GM12875 (cell line): ENCODE measurements around the gene MRPS11.

Source experiments
- H3K4me3 ChIP-seq: one replicate; pipeline ENCODE4 v1.5.1; 2011; ENCODE audit warnings: low read depth, low read length, control low read depth
- TF ChIP-seq, protein P1 (sequence below): IDR thresholded peaks from 2 replicates; pipeline ENCODE4 v1.5.1; 2011; ENCODE audit warnings: low read depth, mild to moderate bottlenecking, control low read depth, inconsistent platforms, low read length, moderate library complexity, borderline replicate concordance; ENCODE audit not compliant: insufficient read depth

Gene MRPS11

DNA sequence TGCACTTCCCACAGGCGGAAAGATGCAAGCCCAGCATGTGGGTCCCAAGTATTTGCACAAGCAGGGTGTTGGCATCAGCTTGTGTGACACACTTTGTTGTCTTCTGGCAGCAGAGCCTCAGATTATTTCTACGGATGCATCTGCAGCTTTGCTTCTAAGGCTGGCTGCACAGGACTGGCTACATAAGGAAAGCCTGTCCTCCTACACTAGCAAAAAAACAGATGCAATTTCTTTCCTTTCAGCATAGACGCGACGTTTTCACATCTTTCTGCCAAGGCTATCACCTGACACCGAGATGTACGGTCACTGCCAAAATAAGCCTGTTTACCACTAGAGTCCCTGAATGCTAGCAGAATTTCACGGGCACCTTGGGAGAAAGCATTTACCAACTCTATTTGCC is 13.5 kb downstream of the MRPS11 start:
- TF ChIP-seq, protein P1, sequence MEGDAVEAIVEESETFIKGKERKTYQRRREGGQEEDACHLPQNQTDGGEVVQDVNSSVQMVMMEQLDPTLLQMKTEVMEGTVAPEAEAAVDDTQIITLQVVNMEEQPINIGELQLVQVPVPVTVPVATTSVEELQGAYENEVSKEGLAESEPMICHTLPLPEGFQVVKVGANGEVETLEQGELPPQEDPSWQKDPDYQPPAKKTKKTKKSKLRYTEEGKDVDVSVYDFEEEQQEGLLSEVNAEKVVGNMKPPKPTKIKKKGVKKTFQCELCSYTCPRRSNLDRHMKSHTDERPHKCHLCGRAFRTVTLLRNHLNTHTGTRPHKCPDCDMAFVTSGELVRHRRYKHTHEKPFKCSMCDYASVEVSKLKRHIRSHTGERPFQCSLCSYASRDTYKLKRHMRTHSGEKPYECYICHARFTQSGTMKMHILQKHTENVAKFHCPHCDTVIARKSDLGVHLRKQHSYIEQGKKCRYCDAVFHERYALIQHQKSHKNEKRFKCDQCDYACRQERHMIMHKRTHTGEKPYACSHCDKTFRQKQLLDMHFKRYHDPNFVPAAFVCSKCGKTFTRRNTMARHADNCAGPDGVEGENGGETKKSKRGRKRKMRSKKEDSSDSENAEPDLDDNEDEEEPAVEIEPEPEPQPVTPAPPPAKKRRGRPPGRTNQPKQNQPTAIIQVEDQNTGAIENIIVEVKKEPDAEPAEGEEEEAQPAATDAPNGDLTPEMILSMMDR = no peak
- no peak overlapping the region for H3K4me3 ChIP-seq

DNA sequence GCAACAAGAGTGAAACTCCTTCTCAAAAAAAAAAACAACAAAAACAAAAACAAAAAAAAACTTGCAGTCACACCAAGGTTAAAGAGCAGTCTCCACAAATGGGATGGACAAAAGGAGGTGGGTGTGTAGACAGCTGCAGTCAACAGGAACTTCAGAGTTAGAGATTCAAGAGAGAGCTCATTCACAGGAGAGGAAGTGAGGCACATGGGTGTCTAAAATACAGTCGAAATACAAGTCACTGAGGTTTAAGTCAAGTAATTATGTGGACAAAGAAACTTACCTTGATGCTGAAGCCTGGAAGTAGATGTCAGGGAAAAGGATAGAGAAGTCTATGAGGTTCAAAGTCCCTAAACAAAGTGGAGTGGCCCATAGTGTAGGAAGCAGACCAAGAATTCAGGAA is 14.8 kb downstream of the MRPS11 start:
- TF ChIP-seq, protein P1 = no peak
- H3K4me3 ChIP-seq = no peak overlapping the region

DNA sequence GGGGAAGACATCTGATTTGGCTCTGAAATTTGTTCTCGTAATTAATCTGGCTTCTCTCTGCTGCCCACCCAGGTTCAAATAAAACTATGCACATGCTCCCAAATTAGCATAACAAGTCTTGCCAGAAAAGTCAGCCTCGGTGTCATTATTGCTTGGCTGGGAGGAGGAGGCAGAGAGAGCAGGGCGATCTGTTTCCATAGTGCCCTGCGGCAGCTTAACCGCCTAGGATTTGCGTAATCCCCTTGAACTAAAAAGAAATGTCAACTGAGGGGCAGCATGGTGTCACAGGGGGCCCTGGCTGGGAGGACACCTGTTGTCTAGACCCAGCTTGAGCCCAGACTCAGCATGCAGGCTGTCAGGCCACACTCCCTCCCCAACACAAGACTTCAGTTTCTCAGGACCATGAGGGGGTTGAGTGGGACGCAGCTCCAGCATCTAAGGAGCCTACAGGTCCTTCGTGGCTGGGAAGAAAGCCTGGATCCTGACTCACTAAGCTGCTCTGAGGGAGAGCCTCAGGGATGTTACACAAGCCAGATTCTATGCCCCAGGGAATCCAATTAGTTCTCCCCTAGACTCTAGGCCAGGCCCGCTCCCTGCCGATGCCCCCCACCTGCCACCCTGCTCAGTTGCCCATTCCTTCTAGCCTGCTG is 17.3 kb downstream of the MRPS11 start:
- no peak overlapping the region for H3K4me3 ChIP-seq
- TF ChIP-seq, protein P1 = no peak

DNA sequence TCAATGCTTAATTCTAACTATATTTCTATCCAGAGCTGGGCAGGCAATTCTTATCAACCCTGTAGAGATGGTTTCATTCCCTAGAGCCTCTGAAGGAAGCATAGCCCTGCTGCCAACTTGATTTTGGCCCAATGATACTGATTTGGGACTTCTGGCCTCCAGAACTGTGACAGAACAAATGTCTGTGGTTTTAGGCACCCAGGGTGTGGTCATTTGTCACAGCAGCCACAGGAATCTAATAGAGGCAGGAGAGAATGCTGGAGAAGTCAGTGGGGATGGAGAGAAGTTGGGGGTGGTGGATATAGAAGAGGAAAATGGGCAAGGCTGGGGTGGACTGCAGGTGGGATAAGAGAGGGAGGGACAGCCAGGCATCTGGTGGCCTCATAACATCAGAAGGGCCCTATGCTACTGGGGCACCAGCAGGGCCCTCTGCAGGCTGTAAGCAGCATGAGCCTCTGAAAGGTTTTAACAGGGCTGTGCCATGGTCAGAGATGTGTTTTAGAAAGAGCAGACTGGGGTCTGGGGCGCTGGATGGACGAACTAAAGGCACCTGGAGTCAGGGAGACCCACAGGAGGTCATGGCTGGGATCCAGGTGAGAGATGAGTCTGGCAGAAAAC is 19.8 kb downstream of the MRPS11 start:
- no peak overlapping the region for H3K4me3 ChIP-seq
- TF ChIP-seq, protein P1 = no peak

DNA sequence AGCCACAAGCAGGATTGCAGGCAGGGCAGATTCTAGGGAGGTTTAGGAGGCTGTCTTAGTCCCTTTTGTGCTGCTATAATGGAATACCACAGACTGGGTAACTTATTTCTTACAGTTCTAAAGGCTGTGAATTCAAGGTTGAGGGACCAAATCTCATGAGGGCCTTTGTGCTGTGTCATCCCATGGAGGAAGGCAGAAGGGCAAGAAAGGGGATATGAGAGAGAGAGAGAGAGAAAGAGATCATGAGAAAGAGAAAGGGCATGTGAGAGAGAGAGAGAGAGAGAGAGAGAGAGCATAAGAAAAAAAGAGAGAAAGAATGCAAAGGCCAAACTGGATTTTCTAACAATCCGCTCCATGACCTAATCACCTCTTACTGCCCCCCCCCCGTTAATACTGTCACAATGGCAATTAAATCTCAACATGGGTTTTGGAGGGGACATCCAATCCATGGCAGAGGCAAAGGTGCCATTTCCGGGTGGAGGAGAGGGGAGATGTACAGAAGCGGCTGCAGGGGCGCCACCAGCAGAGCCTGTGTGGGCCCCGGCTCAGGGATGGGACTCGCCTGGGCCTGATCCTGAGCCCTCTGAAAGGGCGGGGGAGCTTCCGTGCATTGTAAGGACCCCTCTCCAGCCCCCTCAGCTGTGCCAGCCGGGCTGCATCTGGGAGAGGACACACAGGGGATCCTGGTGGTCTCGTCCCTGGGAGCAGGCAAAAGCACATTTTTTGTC is 20.5 kb downstream of the MRPS11 start:
- H3K4me3 ChIP-seq = no peak overlapping the region
- TF ChIP-seq, protein P1 = no peak

DNA sequence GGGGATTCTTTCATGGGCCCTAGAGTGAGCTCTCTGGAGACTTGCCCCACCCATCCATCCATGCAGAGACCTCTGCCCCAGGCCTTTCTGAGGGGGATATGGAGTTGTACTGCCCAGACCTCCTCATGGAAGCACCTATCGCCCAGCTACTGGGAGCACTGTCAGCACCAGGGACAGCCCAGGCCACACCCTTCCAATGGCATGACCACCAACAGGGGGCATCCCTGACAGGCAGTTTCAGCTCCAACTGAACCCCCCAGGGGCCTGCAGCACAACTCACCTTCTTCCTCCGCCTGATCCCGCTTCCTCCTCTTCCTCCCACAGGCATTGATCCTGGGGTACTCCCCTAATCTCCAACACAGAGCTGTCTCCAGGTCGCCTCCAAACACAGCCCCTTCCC is 21.8 kb downstream of the MRPS11 start:
- TF ChIP-seq, protein P1 = no peak
- H3K4me3 ChIP-seq = no peak overlapping the region
